HPDE6-E6E7 (cell line): ENCODE measurements around the gene KCNJ10.

Source experiments
- DNase-seq: peaks from one replicate; pipeline ENCODE4 v3.0.0; 2011; ENCODE audit warnings: missing footprints; ENCODE audit errors: extremely low spot score

KCNJ10 gene

GRCh38 chr1:160024195-160024905 lies 45.6 kb downstream of the KCNJ10 start:
- no peak for DNase-seq

DNA sequence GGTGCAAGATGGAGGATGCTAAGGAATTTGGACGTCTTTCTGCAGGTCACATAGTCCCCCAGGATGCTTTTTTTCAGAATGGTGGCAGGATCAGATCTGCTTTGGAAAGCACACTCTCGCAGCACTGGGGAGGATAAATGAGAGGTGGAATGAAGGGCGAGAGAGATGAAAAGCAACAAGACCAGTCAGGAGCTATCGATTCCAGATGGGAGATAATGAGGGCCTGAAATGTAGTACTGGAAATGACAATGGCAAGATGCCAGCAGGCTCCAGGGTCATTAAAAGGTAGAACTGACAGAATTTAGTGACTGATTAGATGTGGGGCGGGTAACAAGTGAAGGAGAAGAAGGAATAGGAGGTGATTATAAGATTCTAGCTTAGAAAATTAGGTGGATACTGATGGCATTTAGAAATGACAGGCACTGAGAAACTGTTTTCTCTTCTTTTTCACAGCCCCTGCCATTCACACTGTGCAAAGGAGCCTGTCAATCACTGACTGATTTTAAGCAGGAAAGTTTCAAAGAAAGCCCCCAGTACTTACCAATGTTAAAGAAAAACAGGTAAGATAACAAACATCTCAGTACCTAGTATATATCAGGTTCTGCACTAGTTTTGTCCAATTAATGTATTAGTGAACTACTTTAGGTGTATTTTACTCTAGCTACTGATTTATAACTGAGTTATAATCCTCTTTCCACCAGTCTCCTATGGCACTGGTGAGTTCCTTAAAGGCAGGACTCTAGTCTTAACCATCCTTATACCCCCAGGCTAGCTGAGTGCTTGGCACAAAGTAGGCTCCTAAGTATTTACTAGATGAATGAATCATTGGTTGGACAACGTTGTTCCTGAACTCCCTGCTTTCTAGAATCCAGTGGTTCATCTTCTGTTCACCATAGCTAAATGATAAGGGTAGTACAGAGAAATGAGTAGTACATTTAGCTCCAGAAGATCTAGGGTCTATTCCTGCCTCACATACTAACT lies 47.3 kb downstream of the KCNJ10 start:
- no peak for DNase-seq

GRCh38 chr1:160021376-160022074 lies 48.4 kb downstream of the KCNJ10 start:
- no peak for DNase-seq

GRCh38 chr1:160020196-160020595 lies 49.8 kb downstream of the KCNJ10 start:
- no peak for DNase-seq

DNA sequence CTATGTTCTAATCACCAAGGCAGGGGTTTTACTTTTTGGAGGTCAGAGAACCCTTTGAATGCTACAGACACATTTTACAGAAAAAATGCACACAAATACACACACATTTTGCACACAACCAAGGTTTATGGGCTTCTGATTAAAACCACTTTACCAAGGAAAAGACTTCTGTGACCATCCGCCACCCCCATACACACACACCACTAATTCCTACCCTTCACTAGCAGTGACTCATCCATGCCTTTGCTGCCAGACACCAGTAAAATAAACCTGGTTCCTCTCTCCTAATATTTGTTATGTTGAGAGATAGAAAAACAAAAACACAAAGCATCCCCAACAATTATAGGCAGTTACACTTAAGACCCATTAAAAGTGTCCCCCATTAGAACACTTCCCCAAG lies 51.1 kb downstream of the KCNJ10 start:
- DNase-seq, result peak; percentile 32

DNA sequence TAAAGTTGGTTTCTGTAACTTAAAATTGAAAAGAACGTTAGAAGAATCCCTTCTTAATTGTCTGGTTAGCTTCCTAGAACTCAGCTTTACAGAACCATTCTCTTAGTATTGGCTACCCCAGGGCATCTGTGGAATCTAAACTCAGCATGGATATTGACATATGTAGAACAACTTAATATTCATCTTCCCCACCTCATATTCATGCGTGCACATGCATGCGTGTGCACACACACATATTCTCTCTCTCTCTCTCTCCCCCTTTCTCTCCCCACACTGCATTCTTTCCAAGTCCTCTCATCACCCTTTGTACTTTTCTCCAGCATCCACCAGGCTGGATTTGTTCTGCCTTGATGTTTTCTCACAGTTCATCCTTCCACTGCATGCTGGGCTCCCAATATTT lies 51.6 kb downstream of the KCNJ10 start:
- DNase-seq, result no peak

GRCh38 chr1:160017592-160017991 lies 52.4 kb downstream of the KCNJ10 start:
- no peak for DNase-seq

- no peak for DNase-seq
Observed at GRCh38 chr1:160011781-160012180, 58.2 kb downstream of the KCNJ10 start.

DNA sequence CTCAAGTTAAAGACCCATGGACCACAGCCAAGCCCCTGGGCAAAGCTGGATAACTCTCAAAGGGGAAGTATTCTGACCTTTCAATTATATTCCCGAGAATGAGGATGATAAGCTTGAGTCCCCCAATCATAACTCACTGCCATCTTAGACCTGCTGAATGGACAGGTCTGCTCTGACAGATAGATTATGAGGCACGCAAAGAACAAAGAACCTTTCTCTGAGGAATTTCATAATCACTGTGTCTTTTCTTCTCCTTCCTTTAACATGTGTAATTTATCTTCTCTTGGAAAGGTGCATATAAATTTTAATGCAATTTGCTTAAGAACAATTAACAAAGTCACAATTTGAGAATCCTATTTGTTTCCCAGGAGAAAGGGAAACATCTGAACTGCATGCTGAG lies 60.2 kb downstream of the KCNJ10 start:
- no peak for DNase-seq

DNA sequence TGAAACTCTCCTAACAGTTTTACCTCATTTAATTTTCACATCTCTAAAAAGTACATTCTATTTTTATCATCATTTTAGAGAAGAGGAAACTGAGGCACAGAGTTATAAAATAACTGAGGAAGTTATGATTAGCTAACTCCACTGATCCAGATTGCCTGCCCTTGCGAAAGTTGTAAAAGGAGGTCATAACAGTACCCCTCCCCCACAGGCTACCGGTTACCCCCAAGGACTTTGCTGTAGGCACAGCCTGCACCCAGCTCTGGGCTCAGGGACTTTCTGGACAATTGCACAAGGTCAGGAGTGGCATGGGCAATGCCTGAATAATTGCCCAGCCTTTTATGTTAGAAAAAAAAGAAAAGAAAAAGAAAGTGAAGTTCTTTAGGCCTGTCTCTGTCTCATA lies 60.9 kb downstream of the KCNJ10 start:
- no peak for DNase-seq

GRCh38 chr1:160007577-160008200 lies 62.3 kb downstream of the KCNJ10 start:
- no peak for DNase-seq

- peak; percentile 82 for DNase-seq
Observed at GRCh38 chr1:160006312-160006940, 63.5 kb downstream of the KCNJ10 start.

DNA sequence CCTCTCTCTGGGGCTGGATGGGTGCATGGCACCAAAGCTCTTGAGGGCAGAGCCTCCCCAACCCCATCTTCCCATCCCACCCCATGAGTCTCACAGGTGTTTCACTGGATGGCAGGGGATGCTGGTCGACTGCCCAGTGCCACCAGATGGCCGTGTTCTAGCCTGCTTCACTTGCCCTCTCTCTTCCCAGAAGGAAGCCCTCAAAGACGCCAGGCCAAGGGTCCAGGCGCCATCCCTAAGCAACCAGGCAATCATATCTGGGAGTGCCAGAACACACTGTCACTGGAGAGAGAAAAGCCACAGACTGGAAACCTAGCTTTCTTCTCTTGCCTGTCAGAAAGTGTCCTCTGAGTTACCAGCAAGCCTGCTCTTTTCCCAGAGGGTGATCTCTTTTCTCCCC lies 64.9 kb downstream of the KCNJ10 start:
- no peak for DNase-seq

DNA sequence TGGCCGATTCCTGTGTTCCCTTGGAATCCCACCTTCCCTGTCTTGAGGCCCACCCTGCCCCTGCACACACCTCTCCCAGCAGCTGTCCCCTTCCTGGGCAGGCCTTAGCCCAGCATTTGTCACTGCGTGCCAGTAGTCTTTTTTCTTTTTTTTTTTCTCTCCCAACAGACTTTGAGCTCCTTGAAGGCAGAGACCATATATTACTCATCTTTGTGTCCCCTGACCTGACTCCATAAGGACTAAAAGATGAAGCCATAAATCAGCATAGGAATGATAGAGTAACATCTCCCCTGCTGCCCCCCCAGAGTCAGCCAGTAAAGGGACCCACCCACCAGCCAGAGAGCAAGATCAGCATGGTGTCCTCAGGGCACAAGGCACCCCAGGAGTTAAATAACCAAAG lies 65.5 kb downstream of the KCNJ10 start:
- no peak for DNase-seq

- DNase-seq, result no peak
Observed at GRCh38 chr1:160004001-160004400, 66.0 kb downstream of the KCNJ10 start.

DNA sequence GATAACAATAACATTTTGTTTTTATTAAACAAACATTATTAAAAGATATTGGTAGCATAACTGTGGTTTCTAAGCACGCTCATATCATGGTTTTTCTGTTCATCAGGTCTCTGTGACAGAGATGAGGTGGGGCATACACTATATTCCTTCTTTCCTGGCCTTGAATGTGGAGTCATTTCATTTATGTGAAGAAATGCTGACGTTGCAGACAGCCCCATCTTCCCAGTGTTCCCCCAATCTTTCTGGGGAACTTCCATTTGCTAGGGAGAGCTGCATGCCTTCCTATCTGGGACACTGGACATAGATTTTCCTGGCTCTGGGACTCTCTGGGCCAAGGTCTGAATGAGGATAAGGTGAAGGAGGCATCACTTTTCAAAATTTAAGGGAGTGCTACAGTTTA lies 68.5 kb downstream of the KCNJ10 start:
- no peak for DNase-seq

DNA sequence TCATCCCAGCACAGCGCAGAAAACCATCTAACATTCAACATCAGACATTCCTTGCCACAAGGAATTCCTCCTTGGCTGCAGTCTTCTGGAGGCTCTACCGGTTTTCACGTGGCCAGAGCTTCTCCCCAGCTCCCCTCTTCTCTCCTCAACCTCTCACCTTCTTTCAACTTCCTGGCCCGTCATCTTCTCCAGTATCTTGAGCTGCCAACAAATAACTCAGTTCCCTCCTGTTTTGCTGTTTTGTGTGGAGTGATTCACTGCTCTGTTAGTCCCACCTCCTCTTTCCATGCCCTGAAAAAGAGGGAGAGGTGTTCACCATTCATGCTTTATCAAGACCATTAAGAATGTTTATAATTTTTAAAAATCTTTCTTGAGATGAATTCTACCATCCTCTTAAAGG lies 70.8 kb downstream of the KCNJ10 start:
- no peak for DNase-seq

- peak; percentile 45 for DNase-seq
Observed at GRCh38 chr1:159996653-159997052, 73.3 kb downstream of the KCNJ10 start.

GRCh38 chr1:159994896-159995295 lies 75.1 kb downstream of the KCNJ10 start:
- no peak for DNase-seq

DNA sequence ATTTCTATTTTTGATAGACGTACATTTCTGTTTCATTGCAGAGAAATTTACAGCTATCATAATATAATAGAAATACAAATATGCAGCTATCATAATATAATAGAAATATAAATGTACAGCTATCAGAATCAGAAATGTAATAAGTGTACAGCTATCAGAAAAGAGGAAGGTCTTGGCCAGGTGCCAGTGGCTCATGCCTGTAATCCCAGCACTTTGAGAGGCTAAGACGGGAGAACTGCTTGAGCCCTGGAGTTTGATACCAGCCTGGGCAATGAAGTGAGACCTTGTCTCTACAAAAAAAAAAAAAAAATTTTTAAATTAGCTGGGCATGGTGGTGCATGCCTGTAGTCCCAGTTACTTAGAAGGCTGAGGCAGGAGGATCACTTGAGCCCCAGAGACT lies 76.0 kb downstream of the KCNJ10 start:
- DNase-seq, result no peak

DNA sequence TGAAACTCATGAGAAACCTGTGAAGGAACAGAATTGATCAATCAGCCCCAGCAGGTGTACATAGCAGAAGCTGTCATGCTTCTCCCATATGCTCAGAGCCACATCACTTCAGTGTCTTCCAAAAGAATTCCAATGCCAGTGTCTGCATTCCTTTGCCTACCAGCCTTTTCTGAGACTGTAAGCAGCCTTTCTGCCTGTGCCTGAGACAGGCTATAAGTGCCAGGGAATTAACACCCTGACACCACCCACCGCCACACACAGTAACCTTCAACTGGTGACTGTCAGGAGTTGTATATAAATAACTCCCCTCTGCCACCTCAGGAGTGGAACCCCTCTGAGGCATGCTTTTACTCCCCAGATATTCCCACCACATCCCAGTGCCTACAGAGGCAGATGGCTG lies 77.8 kb downstream of the KCNJ10 start:
- DNase-seq, result no peak
